ENCODE results near the gene ITGB5.
A peak's percentile ranks its signal among the peaks of the same experiment; 100 is the strongest.
"Not testable (repeated sequence)": the region's sequence is repeated elsewhere in the genome, so short reads cannot be mapped to it uniquely, and the experiment has no call there.

Gene ITGB5

GRCh38 chr3:124837730-124838186 is 49.4 kb downstream of the ITGB5 start:
- DNase-seq (ENCODE audit: low read depth in 2 of 2, low spot score in 1 of 2) = no peak

- DNase-seq (ENCODE audit: low read depth in 2 of 2, low spot score in 1 of 2) = no peak
These were observed 50.1 kb downstream of the ITGB5 start for GRCh38 chr3:124837065-124837464.

GRCh38 chr3:124836448-124836847 is 50.7 kb downstream of the ITGB5 start:
- DNase-seq (ENCODE audit: low read depth in 2 of 2, low spot score in 1 of 2) = no peak

GRCh38 chr3:124834723-124835718 is 52.1 kb downstream of the ITGB5 start:
- DNase-seq (ENCODE audit: low read depth in 2 of 2, low spot score in 1 of 2) = peak in 1 of 2 donors; percentile 13

- no peak for DNase-seq (ENCODE audit: low read depth in 2 of 2, low spot score in 1 of 2)
These were observed 53.3 kb downstream of the ITGB5 start for GRCh38 chr3:124833710-124834332.

- DNase-seq (ENCODE audit: low read depth in 2 of 2, low spot score in 1 of 2) = no peak
These were observed 54.1 kb downstream of the ITGB5 start for GRCh38 chr3:124832782-124833709.

- no peak for DNase-seq (ENCODE audit: low read depth in 2 of 2, low spot score in 1 of 2)
These were observed 55.5 kb downstream of the ITGB5 start for GRCh38 chr3:124831628-124832199.

- no peak for DNase-seq (ENCODE audit: low read depth in 2 of 2, low spot score in 1 of 2)
These were observed 57.2 kb downstream of the ITGB5 start for GRCh38 chr3:124829819-124830554.

GRCh38 chr3:124829178-124829818 is 57.9 kb downstream of the ITGB5 start:
- no peak for DNase-seq (ENCODE audit: low read depth in 2 of 2, low spot score in 1 of 2)

GRCh38 chr3:124827476-124828206 is 59.5 kb downstream of the ITGB5 start:
- DNase-seq (ENCODE audit: low read depth in 2 of 2, low spot score in 1 of 2) = not testable (repeated sequence)

GRCh38 chr3:124826703-124827102 is 60.5 kb downstream of the ITGB5 start:
- no peak for DNase-seq (ENCODE audit: low read depth in 2 of 2, low spot score in 1 of 2)

- DNase-seq (ENCODE audit: low read depth in 2 of 2, low spot score in 1 of 2) = no peak
These were observed 62.8 kb downstream of the ITGB5 start for GRCh38 chr3:124824286-124824915.

GRCh38 chr3:124823648-124824047 is 63.5 kb downstream of the ITGB5 start:
- DNase-seq (ENCODE audit: low read depth in 2 of 2, low spot score in 1 of 2) = no peak

GRCh38 chr3:124823206-124823605 is 64.0 kb downstream of the ITGB5 start:
- no peak for DNase-seq (ENCODE audit: low read depth in 2 of 2, low spot score in 1 of 2)

- DNase-seq (ENCODE audit: low read depth in 2 of 2, low spot score in 1 of 2) = no peak
These were observed 65.8 kb downstream of the ITGB5 start for GRCh38 chr3:124821356-124821755.

GRCh38 chr3:124818398-124819091 is 68.6 kb downstream of the ITGB5 start:
- no peak for DNase-seq (ENCODE audit: low read depth in 2 of 2, low spot score in 1 of 2)

GRCh38 chr3:124817079-124817478 is 70.1 kb downstream of the ITGB5 start:
- DNase-seq (ENCODE audit: low read depth in 2 of 2, low spot score in 1 of 2) = no peak

- DNase-seq (ENCODE audit: low read depth in 2 of 2, low spot score in 1 of 2) = no peak
These were observed 71.0 kb downstream of the ITGB5 start for GRCh38 chr3:124816206-124816605.

Measured in stimulated activated CD8-positive, alpha-beta memory T cell treated with anti-CD3 and anti-CD28 coated beads, Interleukin-4, amount 100 ng/mL, for 1 hour (primary cell).